ENCODE measurements around the gene PLA2G2D.
A peak's percentile ranks its signal among the peaks of the same experiment; 100 is the strongest.

Gene PLA2G2D

GRCh38 chr1:20112279-20113000 lies 6.9 kb downstream of the PLA2G2D start:
- DNase-seq = no peak

GRCh38 chr1:20111452-20111851 lies 7.9 kb downstream of the PLA2G2D start:
- no peak for DNase-seq

DNA sequence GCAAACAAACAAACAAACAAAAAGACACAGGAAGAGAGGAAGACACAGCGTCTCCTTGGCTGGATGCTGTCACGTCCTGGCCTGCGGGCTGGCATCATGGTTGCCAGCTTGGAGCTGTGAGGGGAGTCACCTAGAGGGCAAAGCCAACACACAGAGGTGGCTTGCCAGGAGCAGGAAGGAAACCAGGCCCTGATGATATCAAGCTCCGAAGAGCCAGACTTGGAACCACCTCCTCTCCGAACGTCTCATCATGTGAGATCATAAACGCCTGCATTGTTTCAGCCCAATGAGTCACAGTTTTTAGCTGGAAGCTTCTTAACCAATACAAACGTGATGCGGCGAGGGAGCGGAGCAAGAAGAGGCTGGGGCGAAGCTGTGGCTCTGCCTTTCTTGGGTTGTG lies 8.7 kb downstream of the PLA2G2D start:
- no peak for DNase-seq

GRCh38 chr1:20109223-20109856 lies 10.0 kb downstream of the PLA2G2D start:
- no peak for DNase-seq

- DNase-seq = no peak
Measured at GRCh38 chr1:20108366-20109123, 10.8 kb downstream of the PLA2G2D start.

DNA sequence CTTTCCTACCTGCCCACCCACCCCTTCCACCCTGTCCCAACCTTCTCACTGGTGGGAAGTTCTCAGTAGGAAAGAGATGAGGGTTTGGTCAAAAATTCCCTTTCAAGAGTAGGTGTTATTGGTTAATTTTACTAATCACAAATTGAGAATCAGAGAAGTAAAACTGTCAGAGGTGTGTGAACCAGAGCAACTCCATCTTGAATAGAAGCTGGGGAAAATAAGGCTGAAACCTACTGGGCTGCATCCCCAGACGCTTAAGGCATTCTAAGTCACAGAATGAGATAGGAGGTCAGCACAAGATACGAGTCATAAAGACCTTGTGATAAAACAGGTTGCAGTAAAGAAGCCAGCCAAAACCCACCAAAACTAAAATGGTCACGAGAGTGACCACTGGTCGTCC lies 11.5 kb downstream of the PLA2G2D start:
- no peak for DNase-seq

GRCh38 chr1:20107351-20107750 lies 12.0 kb downstream of the PLA2G2D start:
- DNase-seq = no peak

GRCh38 chr1:20105856-20106255 lies 13.5 kb downstream of the PLA2G2D start:
- no peak for DNase-seq

GRCh38 chr1:20102875-20103274 lies 16.5 kb downstream of the PLA2G2D start:
- DNase-seq = no peak

GRCh38 chr1:20100632-20101355 lies 18.5 kb downstream of the PLA2G2D start:
- DNase-seq = peak in 1 of 2 donors; percentile 16

DNA sequence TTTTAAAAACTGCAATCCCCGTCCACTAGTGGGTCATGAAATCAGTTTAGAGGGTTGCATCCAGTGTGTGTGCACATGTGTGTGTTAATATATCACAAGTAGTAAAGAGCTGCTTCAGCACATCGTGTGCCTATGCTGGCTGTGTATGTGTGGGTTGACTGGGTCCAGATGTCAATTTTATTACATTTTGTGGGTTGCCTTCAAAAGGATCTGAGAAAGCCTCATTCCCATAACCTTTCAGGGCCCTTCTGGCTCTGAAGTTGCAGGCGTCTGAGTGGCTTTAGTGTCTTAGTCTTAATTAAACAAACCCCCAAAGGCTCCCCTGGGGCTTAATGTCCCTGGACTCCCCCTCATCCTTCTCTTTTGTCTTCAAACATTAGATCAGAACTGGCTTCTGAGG lies 19.8 kb downstream of the PLA2G2D start:
- no peak for DNase-seq

GRCh38 chr1:20096840-20097447 lies 22.4 kb downstream of the PLA2G2D start:
- DNase-seq = no peak

GRCh38 chr1:20095564-20096434 lies 23.5 kb downstream of the PLA2G2D start:
- no peak for DNase-seq

- no peak for DNase-seq
Measured at GRCh38 chr1:20093940-20094391, 25.4 kb downstream of the PLA2G2D start.

- DNase-seq = no peak
Measured at GRCh38 chr1:20093303-20093702, 26.0 kb downstream of the PLA2G2D start.

DNA sequence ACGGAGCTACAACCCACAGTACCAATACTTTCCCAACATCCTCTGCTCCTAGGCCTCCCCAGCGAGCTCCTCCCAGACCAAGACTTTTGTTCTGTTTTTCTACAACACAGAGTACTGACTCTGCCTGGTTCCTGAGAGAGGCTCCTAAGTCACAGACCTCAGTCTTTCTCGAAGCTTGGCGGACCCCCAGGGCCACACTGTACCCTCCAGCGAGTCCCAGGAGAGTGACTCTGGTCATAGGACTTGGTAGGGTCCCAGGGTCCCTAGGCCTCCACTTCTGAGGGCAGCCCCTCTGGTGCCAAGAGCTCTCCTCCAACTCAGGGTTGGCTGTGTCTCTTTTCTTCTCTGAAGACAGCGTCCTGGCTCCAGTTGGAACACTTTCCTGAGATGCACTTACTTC lies 28.7 kb downstream of the PLA2G2D start:
- no peak for DNase-seq

- DNase-seq = no peak
Measured at GRCh38 chr1:20090119-20090518, 29.2 kb downstream of the PLA2G2D start.

DNA sequence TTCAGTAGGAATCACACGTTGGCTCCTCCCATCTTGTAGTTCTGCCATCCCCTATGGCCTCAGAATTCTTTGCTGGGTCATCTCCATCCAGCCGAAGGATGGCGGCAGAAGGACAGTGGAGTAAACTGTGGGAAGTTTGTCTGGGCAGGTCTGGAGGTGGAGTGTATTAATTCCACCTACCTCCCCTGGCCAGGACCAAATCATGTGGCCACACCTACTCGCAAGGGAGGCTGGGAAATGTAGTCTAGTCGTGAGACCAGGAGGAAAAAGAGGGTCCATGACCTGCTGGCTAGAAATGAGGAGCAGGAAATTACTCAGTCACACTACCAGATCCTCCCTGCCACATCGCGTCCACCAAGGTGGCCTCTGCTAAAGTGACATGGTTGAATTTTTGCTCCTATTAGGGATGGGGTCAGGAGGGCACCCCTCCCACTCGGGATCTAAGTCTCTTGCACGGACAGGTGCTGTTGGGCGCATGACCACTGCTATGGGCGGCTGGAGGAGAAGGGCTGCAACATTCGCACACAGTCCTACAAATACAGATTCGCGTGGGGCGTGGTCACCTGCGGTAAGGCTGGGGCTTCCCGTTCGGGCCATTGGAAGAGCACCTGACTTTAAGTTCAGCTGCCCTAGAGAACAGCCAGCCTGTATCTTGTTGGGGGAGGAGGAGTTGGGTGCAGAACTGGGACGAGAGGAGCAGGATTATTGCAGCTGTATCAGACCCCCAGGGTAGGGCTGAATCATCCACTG lies 29.8 kb downstream of the PLA2G2D start:
- DNase-seq = no peak

DNA sequence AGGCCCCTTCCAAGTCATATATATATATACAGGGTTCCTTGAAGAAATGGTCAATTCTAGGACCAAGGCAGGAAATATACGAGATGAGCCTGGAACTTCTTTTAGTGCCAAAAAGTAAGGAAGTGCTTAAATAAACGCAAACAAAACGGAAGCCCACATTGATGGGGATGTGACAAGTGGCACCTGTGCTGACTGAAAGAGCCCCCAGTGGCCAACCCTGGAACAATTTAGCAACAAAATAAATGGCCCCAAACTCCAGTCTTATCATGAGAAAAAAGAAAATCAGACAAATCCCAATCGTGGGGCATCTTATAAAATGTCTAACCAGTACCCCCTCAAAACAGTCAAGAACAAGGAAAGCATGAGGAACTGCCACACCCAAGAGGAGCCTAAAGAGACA lies 31.7 kb downstream of the PLA2G2D start:
- DNase-seq = no peak

GRCh38 chr1:20086800-20087199 lies 32.5 kb downstream of the PLA2G2D start:
- DNase-seq = no peak

Measured in hippocampal formation (tissue), 2 donors.